OCI-LY1 (cell line): Measurements from ENCODE around the gene FSTL5.

ENCODE experiments used
- H2AFZ ChIP-seq: fragments of 200-600 bp; sonication (generic), shearing (Covaris generic); 2 replicates; pipeline ENCODE4 v1.6.0; 2014; ENCODE audit warnings: antibody characterized with exemption, mild to moderate bottlenecking, low read length
- H3F3A ChIP-seq: fragments of 200-600 bp; sonication (generic), shearing (Covaris generic); 2 replicates; pipeline ENCODE4 v1.6.0; 2014; ENCODE audit warnings: mild to moderate bottlenecking, antibody characterized with exemption, low read length, moderate library complexity; ENCODE audit not compliant: insufficient read depth
- H3K27ac ChIP-seq: fragments of 200-600 bp; sonication (generic); 2 replicates; pipeline ENCODE4 v1.5.1; 2014; ENCODE audit warnings: low read length, mixed run types, mild to moderate bottlenecking, low read depth; ENCODE audit not compliant: poor library complexity, severe bottlenecking
- H3K27me3 ChIP-seq: fragments of 200-600 bp; sonication (generic); 2 replicates; pipeline ENCODE4 v1.6.0; 2014; ENCODE audit warnings: antibody characterized with exemption, mild to moderate bottlenecking, low read length, moderate library complexity; ENCODE audit not compliant: insufficient read depth
- H3K36me3 ChIP-seq: fragments of 200-600 bp; sonication (generic); 2 replicates; pipeline ENCODE4 v1.6.1; 2014; ENCODE audit warnings: mild to moderate bottlenecking, antibody characterized with exemption, low read length, moderate library complexity, mixed read lengths; ENCODE audit not compliant: insufficient read depth
- H3K4me1 ChIP-seq: fragments of 200-600 bp; sonication (generic); 2 replicates; pipeline ENCODE4 v1.5.1; 2014; ENCODE audit warnings: mild to moderate bottlenecking, low read length, moderate library complexity; ENCODE audit not compliant: insufficient read depth, severe bottlenecking
- H3K4me2 ChIP-seq: fragments of 200-600 bp; sonication (generic), shearing (Covaris generic); 2 replicates; pipeline ENCODE4 v1.6.1; 2014; ENCODE audit warnings: low read length
- H3K4me3 ChIP-seq: fragments of 200-600 bp; sonication (generic); 2 replicates; pipeline ENCODE4 v1.5.1; 2014; ENCODE audit warnings: low read length, low read depth, mild to moderate bottlenecking, mixed read lengths; ENCODE audit not compliant: poor library complexity, severe bottlenecking
- H3K79me2 ChIP-seq: fragments of 200-600 bp; shearing (Covaris generic); 2 replicates; pipeline ENCODE4 v1.6.1; 2016; ENCODE audit warnings: mixed run types, low read length, mixed read lengths; ENCODE audit not compliant: insufficient read depth
- H3K9ac ChIP-seq: fragments of 200-600 bp; sonication (generic), shearing (Covaris generic); 2 replicates; pipeline ENCODE4 v1.6.1; 2014; ENCODE audit warnings: mild to moderate bottlenecking, low read length, mixed read lengths
- H3K9me2 ChIP-seq: fragments of 200-600 bp; sonication (generic), shearing (Covaris generic); 2 replicates; pipeline ENCODE4 v1.6.1; 2014; ENCODE audit warnings: low read depth, mild to moderate bottlenecking, low read length, mixed read lengths
- H3K9me3 ChIP-seq: fragments of 200-600 bp; shearing (Covaris generic); 2 replicates; pipeline ENCODE4 v1.6.1; 2014; ENCODE audit warnings: low read length, mixed read lengths
- H4K20me1 ChIP-seq: fragments of 200-600 bp; sonication (generic), shearing (Covaris generic); 2 replicates; pipeline ENCODE4 v1.6.0; 2016; ENCODE audit warnings: mild to moderate bottlenecking, low read length; ENCODE audit not compliant: insufficient read depth
- EZH2 ChIP-seq: fragments of 200-600 bp; sonication (generic), shearing (Covaris generic); IDR thresholded peaks from 2 replicates; pipeline ENCODE4 v1.8.0; 2017; ENCODE audit warnings: borderline replicate concordance, mixed run types, mild to moderate bottlenecking, antibody characterized with exemption, low read length, moderate library complexity, mixed read lengths
- TF ChIP-seq, protein P1 (sequence below): fragments of 200-600 bp; sonication (generic), shearing (Covaris generic); IDR thresholded peaks from 2 replicates; pipeline ENCODE4 v1.5.1; 2017; ENCODE audit warnings: mild to moderate bottlenecking, antibody characterized with exemption, low read length, moderate library complexity, mixed read lengths

FSTL5 gene

DNA sequence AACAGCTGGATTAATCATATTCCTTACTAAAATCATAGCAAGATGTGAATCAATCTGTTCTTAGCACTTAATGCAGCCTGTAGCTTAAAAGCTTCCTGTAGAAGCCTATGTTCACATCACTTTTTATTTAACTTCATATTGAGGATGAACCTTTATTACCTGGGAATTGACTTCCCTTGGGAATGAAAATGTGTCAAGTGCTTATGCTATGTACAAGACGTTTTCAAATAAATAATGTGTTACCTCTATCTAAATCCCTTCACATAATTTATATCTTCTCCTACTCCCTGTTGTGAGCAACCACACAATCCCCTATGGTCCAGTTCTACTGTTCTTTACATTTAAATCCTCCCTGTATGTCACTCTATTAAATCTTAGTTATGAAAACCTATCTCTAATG lies 633.1 kb downstream of the FSTL5 start:
- Histone ChIP-seq H3K9ac (no peak overlapping the region), H3K27me3 (no peaks in the 10 kb centered on the region), H4K20me1 (no peaks in the 10 kb centered on the region), H3F3A (no peaks in the 10 kb centered on the region), H3K9me2 (no peaks in the 10 kb centered on the region), H3K9me3 (no peaks in the 10 kb centered on the region), H3K36me3 (no peaks in the 10 kb centered on the region), H3K4me3 (no peak overlapping the region), H3K4me1 (no peaks in the 10 kb centered on the region), H3K79me2 (no peaks in the 10 kb centered on the region), H2AFZ (no peak overlapping the region), H3K27ac (no peak overlapping the region), H3K4me2 (no peak overlapping the region)
- TF ChIP-seq EZH2, result no peak
- TF ChIP-seq, protein P1, sequence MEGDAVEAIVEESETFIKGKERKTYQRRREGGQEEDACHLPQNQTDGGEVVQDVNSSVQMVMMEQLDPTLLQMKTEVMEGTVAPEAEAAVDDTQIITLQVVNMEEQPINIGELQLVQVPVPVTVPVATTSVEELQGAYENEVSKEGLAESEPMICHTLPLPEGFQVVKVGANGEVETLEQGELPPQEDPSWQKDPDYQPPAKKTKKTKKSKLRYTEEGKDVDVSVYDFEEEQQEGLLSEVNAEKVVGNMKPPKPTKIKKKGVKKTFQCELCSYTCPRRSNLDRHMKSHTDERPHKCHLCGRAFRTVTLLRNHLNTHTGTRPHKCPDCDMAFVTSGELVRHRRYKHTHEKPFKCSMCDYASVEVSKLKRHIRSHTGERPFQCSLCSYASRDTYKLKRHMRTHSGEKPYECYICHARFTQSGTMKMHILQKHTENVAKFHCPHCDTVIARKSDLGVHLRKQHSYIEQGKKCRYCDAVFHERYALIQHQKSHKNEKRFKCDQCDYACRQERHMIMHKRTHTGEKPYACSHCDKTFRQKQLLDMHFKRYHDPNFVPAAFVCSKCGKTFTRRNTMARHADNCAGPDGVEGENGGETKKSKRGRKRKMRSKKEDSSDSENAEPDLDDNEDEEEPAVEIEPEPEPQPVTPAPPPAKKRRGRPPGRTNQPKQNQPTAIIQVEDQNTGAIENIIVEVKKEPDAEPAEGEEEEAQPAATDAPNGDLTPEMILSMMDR, result no peak

DNA sequence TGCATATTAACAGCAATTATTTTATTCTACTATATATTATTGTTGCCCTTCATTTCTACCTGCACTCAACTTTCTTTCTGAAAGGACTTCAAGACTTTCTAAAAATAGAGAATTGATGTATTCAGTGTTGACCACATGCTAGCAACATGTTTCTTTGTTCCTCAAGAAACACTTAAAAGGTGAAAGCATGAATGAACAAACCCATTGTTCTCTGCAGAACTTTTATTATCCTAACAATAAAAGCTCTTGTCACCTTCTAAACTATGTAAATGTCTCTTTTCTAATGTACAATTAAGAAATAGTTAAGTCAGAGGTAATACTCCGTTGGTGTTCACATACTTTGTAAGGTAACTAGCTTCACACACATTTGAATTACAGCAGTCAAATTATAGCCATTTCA lies 638.7 kb downstream of the FSTL5 start:
- no peaks in the 10 kb centered on the region for H3K79me2 ChIP-seq
- no peaks in the 10 kb centered on the region for H4K20me1 ChIP-seq
- H3F3A ChIP-seq, result no peaks in the 10 kb centered on the region
- no peaks in the 10 kb centered on the region for H3K4me1 ChIP-seq
- no peak overlapping the region for H3K4me2 ChIP-seq
- H3K9me2 ChIP-seq, result no peaks in the 10 kb centered on the region
- no peaks in the 10 kb centered on the region for H3K9me3 ChIP-seq
- no peak overlapping the region for H3K27ac ChIP-seq
- H2AFZ ChIP-seq, result no peak overlapping the region
- no peaks in the 10 kb centered on the region for H3K36me3 ChIP-seq
- TF ChIP-seq EZH2, result no peak
- TF ChIP-seq, protein P1, result no peak
- no peak overlapping the region for H3K4me3 ChIP-seq
- H3K27me3 ChIP-seq, result no peaks in the 10 kb centered on the region
- no peak overlapping the region for H3K9ac ChIP-seq

DNA sequence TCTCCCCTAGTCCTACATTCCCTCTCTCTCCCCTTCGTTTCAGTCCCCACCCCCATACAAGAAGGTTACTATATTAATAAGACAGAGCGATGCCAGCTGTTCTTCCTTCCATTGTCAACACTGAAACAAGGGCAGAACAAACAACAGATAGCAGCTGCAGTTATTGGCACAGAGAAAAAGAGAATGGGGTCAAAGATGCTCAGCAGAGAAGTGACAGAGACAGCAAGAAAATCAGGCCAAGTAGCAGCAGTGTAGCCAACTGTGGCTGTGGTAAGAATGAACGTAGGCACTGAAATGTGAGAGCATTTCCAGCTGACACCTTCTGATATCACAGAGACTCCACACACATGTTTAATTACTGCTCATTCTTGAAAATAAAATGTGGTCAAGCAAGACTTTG lies 641.8 kb downstream of the FSTL5 start:
- Histone ChIP-seq H3K9me3 (no peaks in the 10 kb centered on the region), H3K27me3 (no peaks in the 10 kb centered on the region), H3K4me1 (no peaks in the 10 kb centered on the region), H3K79me2 (no peaks in the 10 kb centered on the region), H3K4me3 (no peak overlapping the region), H3K9ac (no peak overlapping the region), H3F3A (no peaks in the 10 kb centered on the region), H3K9me2 (no peaks in the 10 kb centered on the region), H3K36me3 (no peaks in the 10 kb centered on the region), H3K4me2 (no peak overlapping the region), H2AFZ (no peak overlapping the region), H4K20me1 (no peaks in the 10 kb centered on the region), H3K27ac (no peak overlapping the region)
- TF ChIP-seq, protein P1, result no peak
